DND-41 (cell line): ENCODE results near the gene FHIT.

Source experiments
- EZH2 ChIP-seq: IDR thresholded peaks from 3 replicates; pipeline ENCODE4 v1.6.1; 2012; ENCODE audit warnings: borderline replicate concordance, low read depth, mild to moderate bottlenecking, moderate library complexity, low read length, inconsistent platforms; ENCODE audit not compliant: severe bottlenecking
- TF ChIP-seq, protein P1 (sequence below): IDR thresholded peaks from 2 replicates; pipeline ENCODE4 v1.5.1; 2012; ENCODE audit warnings: borderline replicate concordance, low read length, moderate library complexity, mild to moderate bottlenecking; ENCODE audit not compliant: poor library complexity, severe bottlenecking; ENCODE audit errors: extremely low read depth

DNA sequence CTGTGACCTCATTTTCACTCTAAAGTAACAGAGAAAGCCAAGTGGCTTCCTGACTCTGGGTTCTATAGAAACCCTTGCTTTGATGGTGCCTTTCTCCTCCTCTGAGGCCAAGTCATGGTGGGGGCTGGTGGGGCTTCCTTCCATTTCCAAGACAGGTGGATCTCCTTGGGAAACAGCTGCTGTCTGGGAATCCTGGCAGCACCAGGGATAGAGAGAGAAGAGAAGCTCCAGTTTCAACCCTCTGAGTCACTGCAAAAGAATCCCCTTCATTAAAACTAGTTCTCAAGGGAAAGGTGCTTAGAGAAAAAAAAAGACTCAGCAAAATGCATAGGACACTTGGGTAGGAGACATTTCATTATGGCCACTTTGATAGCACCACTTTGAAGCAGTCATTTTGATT, 614.4 kb downstream of the FHIT start:
- TF ChIP-seq, protein P1, sequence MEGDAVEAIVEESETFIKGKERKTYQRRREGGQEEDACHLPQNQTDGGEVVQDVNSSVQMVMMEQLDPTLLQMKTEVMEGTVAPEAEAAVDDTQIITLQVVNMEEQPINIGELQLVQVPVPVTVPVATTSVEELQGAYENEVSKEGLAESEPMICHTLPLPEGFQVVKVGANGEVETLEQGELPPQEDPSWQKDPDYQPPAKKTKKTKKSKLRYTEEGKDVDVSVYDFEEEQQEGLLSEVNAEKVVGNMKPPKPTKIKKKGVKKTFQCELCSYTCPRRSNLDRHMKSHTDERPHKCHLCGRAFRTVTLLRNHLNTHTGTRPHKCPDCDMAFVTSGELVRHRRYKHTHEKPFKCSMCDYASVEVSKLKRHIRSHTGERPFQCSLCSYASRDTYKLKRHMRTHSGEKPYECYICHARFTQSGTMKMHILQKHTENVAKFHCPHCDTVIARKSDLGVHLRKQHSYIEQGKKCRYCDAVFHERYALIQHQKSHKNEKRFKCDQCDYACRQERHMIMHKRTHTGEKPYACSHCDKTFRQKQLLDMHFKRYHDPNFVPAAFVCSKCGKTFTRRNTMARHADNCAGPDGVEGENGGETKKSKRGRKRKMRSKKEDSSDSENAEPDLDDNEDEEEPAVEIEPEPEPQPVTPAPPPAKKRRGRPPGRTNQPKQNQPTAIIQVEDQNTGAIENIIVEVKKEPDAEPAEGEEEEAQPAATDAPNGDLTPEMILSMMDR: no peak
- no peak for TF ChIP-seq EZH2
